Endothelial cell (in vitro differentiated cells): ENCODE results near the gene MFSD11. TPM values are rescaled to one million over a fixed set of nuclear protein-coding genes. Genes with fewer than 3 reads are reported as not detected.
"Not testable (repeated sequence)": the region's sequence is repeated elsewhere in the genome, so short reads cannot be mapped to it uniquely, and the experiment has no call there.

ENCODE experiments used
- DNase-seq: peaks from one replicate; pipeline ENCODE4 v3.0.0; 2021; ENCODE audit warnings: low spot score
- H3K27ac Mint-ChIP-seq: one replicate; pipeline ENCODE4 v1.8.0; 2021; ENCODE audit warnings: mixed read lengths, inconsistent platforms; ENCODE audit not compliant: unreplicated experiment
- H3K27me3 Mint-ChIP-seq: one replicate; pipeline ENCODE4 v1.8.0; 2021; ENCODE audit warnings: mild to moderate bottlenecking, moderate library complexity, mixed read lengths, inconsistent platforms; ENCODE audit not compliant: unreplicated experiment
- H3K36me3 Mint-ChIP-seq: one replicate; pipeline ENCODE4 v1.8.0; 2021; ENCODE audit warnings: mild to moderate bottlenecking, low read depth, mixed read lengths, inconsistent platforms; ENCODE audit not compliant: unreplicated experiment
- H3K4me1 Mint-ChIP-seq: one replicate; pipeline ENCODE4 v1.8.0; 2021; ENCODE audit warnings: mild to moderate bottlenecking, mixed read lengths, inconsistent platforms; ENCODE audit not compliant: unreplicated experiment
- H3K4me3 Mint-ChIP-seq: one replicate; pipeline ENCODE4 v1.8.0; 2021; ENCODE audit warnings: mild to moderate bottlenecking, mixed read lengths, inconsistent platforms; ENCODE audit not compliant: unreplicated experiment
- H3K9me3 Mint-ChIP-seq: one replicate; pipeline ENCODE4 v1.8.0; 2021; ENCODE audit warnings: mixed read lengths, inconsistent platforms; ENCODE audit not compliant: unreplicated experiment
- CTCF ChIP-seq: fragments of 200-600 bp; sonication (generic); IDR thresholded peaks from one replicate; pipeline ENCODE4 v1.5.0; 2021; ENCODE audit warnings: antibody characterized with exemption; ENCODE audit not compliant: unreplicated experiment
- total RNA-seq: library from RNA; stranded (reverse); fragmentation: NEBNext Ultra II Directional; extraction: Animal tissue kit (Norgen Biotek cat#: 25700); gene quantifications from one replicate; pipeline ENCODE4 v1.2.1, GENCODE V29; 2021; ENCODE audit not compliant: unreplicated experiment

The MFSD11 gene
- total RNA-seq, 1 donor from 2014 or later = 37.3 TPM

- Mint-ChIP-seq H3K36me3 (no peaks in the 10 kb centered on the region), H3K9me3 (no peaks in the 10 kb centered on the region), H3K4me1 (no peaks in the 10 kb centered on the region), H3K4me3 (no peak overlapping the region), H3K27ac (no peak overlapping the region), H3K27me3 (no peaks in the 10 kb centered on the region)
- DNase-seq = no peak
- no peak for TF ChIP-seq CTCF
These were observed 73.9 kb downstream of the MFSD11 start for GRCh38 chr17:76811834-76812233.

GRCh38 chr17:76812263-76812662 is 74.3 kb downstream of the MFSD11 start:
- no peak for TF ChIP-seq CTCF
- Mint-ChIP-seq H3K9me3 (no peaks in the 10 kb centered on the region), H3K4me3 (no peak overlapping the region), H3K27ac (no peak overlapping the region), H3K27me3 (no peaks in the 10 kb centered on the region), H3K36me3 (no peaks in the 10 kb centered on the region), H3K4me1 (no peaks in the 10 kb centered on the region)
- no peak for DNase-seq

GRCh38 chr17:76812968-76813367 is 75.0 kb downstream of the MFSD11 start:
- H3K27me3 Mint-ChIP-seq = no peaks in the 10 kb centered on the region
- no peak overlapping the region for H3K4me3 Mint-ChIP-seq
- no peaks in the 10 kb centered on the region for H3K4me1 Mint-ChIP-seq
- no peaks in the 10 kb centered on the region for H3K9me3 Mint-ChIP-seq
- H3K27ac Mint-ChIP-seq = no peak overlapping the region
- no peak for DNase-seq
- TF ChIP-seq CTCF = no peak
- H3K36me3 Mint-ChIP-seq = no peaks in the 10 kb centered on the region

DNA sequence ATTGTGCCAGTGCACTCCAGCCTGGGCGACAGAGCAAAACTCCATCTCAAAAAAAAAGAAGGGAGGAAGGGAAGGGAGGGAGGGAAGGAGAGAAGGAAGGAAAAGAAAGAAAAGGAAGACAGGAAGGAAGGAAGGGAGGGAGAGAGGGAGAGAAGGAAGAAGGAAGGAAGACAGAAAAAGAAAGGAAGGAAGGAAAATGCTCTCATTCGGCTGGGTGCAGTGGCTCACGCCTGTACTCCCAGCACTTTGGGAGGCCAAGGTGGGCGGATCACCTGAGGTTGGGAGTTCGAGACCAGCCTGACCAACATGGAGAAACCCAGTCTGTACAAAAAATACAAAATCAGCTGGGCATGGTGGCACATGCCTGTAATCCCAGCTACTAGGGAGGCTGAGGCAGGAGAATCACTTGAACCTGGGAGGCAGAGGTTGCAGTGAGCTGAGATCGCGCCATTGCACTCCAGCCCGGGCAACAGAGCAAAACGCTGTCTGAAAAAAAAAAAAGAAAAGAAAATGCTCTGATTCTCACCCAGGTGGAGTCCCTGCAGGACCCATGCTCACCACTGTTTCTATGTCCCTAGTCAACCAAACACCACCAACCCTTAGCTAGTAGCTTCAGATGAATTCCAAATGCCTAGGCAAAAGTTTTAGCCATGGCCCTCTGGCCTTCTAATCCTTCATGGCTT is 78.1 kb downstream of the MFSD11 start:
- H3K27ac Mint-ChIP-seq, H3K36me3 Mint-ChIP-seq, H3K27me3 Mint-ChIP-seq, H3K4me3 Mint-ChIP-seq, H3K4me1 Mint-ChIP-seq, DNase-seq, H3K9me3 Mint-ChIP-seq: not testable (repeated sequence)

- H3K27me3 Mint-ChIP-seq = no peaks in the 10 kb centered on the region
- peak; percentile 59 for DNase-seq
These were observed 78.7 kb downstream of the MFSD11 start for GRCh38 chr17:76816590-76817135.

More at GRCh38 chr17:76816590-76817135, 78.7 kb downstream of the MFSD11 start:
- no peak for TF ChIP-seq CTCF
- H3K27ac Mint-ChIP-seq = no peak overlapping the region
- no peak overlapping the region for H3K4me3 Mint-ChIP-seq
- H3K9me3 Mint-ChIP-seq = no peaks in the 10 kb centered on the region
- no peaks in the 10 kb centered on the region for H3K4me1 Mint-ChIP-seq
- H3K36me3 Mint-ChIP-seq = no peaks in the 10 kb centered on the region
